ENCODE data around the gene PIGM.

The PIGM gene

GRCh38 chr1:159988006-159988405, 43.8 kb downstream of the PIGM start:
- DNase-seq (no peak), ATAC-seq (no peak)

GRCh38 chr1:159987186-159987585, 44.6 kb downstream of the PIGM start:
- DNase-seq: no peak
- ATAC-seq: no peak

- ATAC-seq: no peak
- DNase-seq: no peak
Observed at GRCh38 chr1:159986531-159986930, 45.3 kb downstream of the PIGM start.

- DNase-seq (no peak), ATAC-seq (no peak)
Observed at GRCh38 chr1:159986093-159986492, 45.7 kb downstream of the PIGM start.

- DNase-seq (no peak), ATAC-seq (no peak)
Observed at GRCh38 chr1:159985473-159985872, 46.3 kb downstream of the PIGM start.

GRCh38 chr1:159983681-159984080, 48.1 kb downstream of the PIGM start:
- ATAC-seq (no peak), DNase-seq (no peak)

GRCh38 chr1:159982280-159982679, 49.5 kb downstream of the PIGM start:
- DNase-seq: no peak
- no peak for ATAC-seq

GRCh38 chr1:159981351-159982055, 50.3 kb downstream of the PIGM start:
- ATAC-seq: no peak
- no peak for DNase-seq

GRCh38 chr1:159980786-159981185, 51.0 kb downstream of the PIGM start:
- DNase-seq (no peak), ATAC-seq (no peak)

GRCh38 chr1:159980076-159980475, 51.7 kb downstream of the PIGM start:
- ATAC-seq: no peak
- DNase-seq: no peak

GRCh38 chr1:159979257-159979656, 52.5 kb downstream of the PIGM start:
- no peak for DNase-seq
- ATAC-seq: no peak

- DNase-seq (no peak), ATAC-seq (no peak)
Observed at GRCh38 chr1:159978107-159978398, 53.7 kb downstream of the PIGM start.

- ATAC-seq (no peak), DNase-seq (no peak)
Observed at GRCh38 chr1:159977364-159978106, 54.3 kb downstream of the PIGM start.

Data from stimulated activated naive CD8-positive, alpha-beta T cell treated with anti-CD3 and anti-CD28 coated beads, Interleukin-15, Interleukin-2, amounts not matched to agents 100 U/mL and 50 U/mL, for 24 hours (primary cell).